ENCODE measurements around the gene KIAA2012.

Gene KIAA2012

DNA sequence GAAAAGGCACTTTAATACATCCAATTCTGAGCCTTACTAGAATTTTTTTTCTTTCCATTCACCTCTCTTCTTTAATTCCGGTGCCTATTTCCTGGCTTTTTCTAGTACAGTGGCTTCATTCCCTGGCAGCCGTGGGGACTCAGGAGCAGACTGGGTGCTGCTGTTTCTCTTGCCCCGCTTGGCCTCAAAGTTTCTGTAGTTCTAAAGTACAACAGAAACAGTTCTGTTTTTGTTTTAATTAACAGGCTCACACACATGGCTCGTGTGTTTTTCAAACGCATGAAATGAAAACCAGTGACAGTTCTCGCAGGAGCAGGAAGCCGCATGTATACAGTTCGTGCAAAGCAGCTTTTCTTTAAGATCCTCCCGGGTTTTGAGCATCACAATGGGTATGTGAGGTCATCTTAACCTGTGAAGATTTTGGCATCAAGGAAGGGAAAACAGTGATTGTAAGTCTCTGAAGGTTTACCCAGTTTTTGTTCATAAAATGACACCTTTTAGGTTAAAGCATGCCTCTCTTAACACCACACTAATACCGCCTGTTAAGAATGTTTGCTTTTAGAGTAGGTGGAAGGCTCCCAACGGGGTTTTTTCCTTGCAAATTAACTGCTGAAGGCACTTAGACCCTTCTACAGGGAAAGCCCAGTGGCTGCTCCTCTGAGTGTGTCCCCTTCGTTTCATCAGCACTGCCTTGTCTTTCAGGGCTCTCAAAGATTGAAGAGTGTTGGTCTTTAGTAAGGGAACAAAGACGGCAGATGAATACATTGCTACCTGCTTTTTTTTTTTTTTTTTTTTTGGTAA, 33.6 kb upstream of the KIAA2012 start:
- TF ChIP-seq POLR2AphosphoS5 (IDR thresholded peaks at IDR 0.05; ENCODE audit: low read depth, low read length) (no peak), PAX5 (IDR thresholded peaks at IDR 0.05; ENCODE audit: insufficient read depth, low read length, severe bottlenecking) (no peak), POU2F2 (IDR thresholded peaks at IDR 0.05; ENCODE audit: low read depth, low read length) (no peak), TAF1 (IDR thresholded peaks at IDR 0.05; ENCODE audit: low read depth, low read length) (no peak), POLR2A (IDR thresholded peaks at IDR 0.05; ENCODE audit: low read depth, low read length) (no peak), SPI1 (IDR thresholded peaks at IDR 0.05; ENCODE audit: low read depth, low read length) (no peak)
- DNase-seq (ENCODE audit: insufficient read length, low spot score) (no peak), FAIRE-seq (no peak)

DNA sequence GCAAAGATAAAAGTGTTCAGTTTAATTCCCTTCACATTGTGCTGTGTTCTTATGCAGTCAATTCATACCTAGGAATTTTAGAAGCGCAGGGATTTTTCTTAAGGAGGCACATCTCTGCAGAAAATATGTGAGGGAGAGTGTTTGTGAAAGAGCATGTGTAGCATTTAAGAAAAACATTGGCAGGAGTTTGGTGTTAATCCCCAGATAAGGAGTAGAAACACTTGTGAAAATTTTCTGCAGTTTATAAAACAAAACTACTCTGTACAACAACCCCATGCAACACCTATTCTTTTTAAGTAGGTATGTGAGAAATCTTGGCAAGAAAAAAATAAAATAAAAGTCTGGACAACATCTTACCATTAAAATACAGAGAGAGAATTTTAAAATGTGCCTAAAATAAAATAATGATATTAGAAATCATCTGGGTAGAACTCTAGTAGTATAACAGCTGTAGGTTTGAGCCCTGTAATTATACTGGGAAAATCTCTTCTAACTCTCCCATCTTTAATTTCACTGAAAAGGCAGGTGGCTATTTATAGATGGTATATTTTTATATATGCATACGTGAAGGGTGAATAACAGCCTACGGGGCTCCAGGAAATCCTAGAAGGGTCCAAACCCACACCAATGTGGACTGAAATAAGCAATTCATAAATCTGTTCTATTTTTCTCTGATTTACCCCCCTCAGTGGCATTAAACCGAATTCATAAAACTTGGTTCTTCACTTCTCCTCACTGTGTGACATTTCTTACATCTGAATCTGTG, 32.8 kb upstream of the KIAA2012 start:
- no peak for FAIRE-seq
- TF ChIP-seq POU2F2 (IDR thresholded peaks at IDR 0.05; ENCODE audit: low read depth, low read length): no peak
- TF ChIP-seq POLR2A (IDR thresholded peaks at IDR 0.05; ENCODE audit: low read depth, low read length): no peak
- no peak for TF ChIP-seq PAX5 (IDR thresholded peaks at IDR 0.05; ENCODE audit: insufficient read depth, low read length, severe bottlenecking)
- TF ChIP-seq TAF1 (IDR thresholded peaks at IDR 0.05; ENCODE audit: low read depth, low read length): no peak
- no peak for TF ChIP-seq POLR2AphosphoS5 (IDR thresholded peaks at IDR 0.05; ENCODE audit: low read depth, low read length)
- TF ChIP-seq SPI1 (IDR thresholded peaks at IDR 0.05; ENCODE audit: low read depth, low read length): no peak
- no peak for DNase-seq (ENCODE audit: insufficient read length, low spot score)

DNA sequence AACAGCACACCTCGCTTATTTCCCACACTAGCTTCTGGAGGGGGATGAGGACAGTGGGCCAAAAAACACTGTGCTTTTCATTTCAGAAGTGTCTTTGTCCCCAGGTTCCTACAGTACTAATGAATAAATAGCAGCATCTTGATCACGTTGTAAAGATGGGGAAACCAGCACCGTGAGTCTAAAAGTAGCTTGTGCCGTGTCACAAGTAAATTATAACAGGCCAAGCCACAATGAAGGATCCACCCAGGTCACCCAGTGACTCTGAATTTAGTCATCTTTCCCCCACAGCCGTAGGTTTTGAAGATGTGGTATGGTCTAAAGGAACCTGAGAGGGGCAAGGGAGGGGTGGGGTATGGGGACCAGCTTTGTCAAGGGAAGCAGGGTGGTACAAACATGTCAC, 30.6 kb upstream of the KIAA2012 start:
- no peak for FAIRE-seq
- DNase-seq (ENCODE audit: insufficient read length, low spot score): no peak
- TF ChIP-seq POLR2A (IDR thresholded peaks at IDR 0.05; ENCODE audit: low read depth, low read length) (no peak), POU2F2 (IDR thresholded peaks at IDR 0.05; ENCODE audit: low read depth, low read length) (no peak), PAX5 (IDR thresholded peaks at IDR 0.05; ENCODE audit: insufficient read depth, low read length, severe bottlenecking) (no peak), SPI1 (IDR thresholded peaks at IDR 0.05; ENCODE audit: low read depth, low read length) (no peak), POLR2AphosphoS5 (IDR thresholded peaks at IDR 0.05; ENCODE audit: low read depth, low read length) (no peak), TAF1 (IDR thresholded peaks at IDR 0.05; ENCODE audit: low read depth, low read length) (no peak)

DNA sequence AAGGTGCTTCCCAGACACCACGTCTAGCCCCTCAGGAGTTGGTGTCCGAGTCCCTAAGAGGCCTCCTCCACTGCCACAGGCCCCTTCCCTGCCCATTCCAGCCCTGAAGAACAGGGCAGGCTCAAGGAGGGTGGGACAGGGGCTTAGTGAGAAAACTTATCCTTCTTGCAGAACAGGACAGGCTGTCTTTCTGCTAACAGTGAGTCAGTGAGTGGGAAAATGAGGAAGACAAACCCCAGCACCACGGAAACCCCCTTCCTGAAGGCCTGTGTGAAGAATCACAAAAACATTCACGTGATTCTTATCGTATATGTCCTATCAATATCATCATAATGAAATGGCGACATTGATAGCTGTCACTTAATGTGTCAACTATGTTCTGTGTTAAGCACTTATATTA, 29.6 kb upstream of the KIAA2012 start:
- no peak for DNase-seq (ENCODE audit: insufficient read length, low spot score)
- TF ChIP-seq SPI1 (IDR thresholded peaks at IDR 0.05; ENCODE audit: low read depth, low read length) (peak; percentile 40; the same call in 1 of the 2 replicates), PAX5 (IDR thresholded peaks at IDR 0.05; ENCODE audit: insufficient read depth, low read length, severe bottlenecking) (no peak), POLR2A (IDR thresholded peaks at IDR 0.05; ENCODE audit: low read depth, low read length) (no peak)
- no peak for FAIRE-seq

DNA sequence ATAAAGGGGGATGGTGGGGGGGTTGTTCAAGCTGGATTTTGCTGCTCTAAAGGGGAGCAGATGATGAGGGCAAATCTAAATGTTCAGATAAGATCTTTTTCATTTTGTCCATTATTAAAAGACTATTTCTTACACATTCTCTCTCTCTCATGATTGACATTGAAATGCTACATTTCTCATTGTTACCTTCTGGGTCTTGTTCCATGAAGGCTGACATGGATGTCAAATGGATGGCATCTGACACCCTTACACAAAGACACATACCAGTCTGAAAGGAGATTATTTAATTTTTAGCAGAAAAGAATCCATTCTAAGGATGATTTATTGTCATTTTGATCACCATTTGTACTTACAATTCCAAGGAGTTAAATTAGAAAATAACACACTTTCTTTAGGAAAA, 28.3 kb upstream of the KIAA2012 start:
- no peak for TF ChIP-seq SPI1 (IDR thresholded peaks at IDR 0.05; ENCODE audit: low read depth, low read length)
- DNase-seq (ENCODE audit: insufficient read length, low spot score) (no peak), FAIRE-seq (no peak)

DNA sequence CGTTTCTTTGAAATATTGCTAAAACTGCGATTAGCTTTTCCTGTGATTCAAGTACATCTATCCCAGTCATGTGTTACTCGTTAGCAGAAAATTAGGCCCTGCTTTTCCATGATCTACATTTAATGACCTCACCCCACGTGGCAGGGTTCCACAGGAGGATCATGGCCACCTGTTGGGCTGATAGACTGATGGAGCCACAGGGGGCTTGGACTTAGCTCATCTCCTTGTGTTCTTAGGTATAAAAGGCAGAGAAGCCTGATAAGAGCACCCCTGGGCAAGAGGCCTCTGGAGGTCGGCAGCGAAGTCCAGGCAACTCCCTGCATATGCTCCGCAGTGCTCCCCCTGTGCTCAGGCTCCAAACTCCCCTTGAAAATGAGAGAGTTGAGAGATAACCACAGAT, 26.5 kb upstream of the KIAA2012 start:
- FAIRE-seq (no peak), DNase-seq (ENCODE audit: insufficient read length, low spot score) (no peak)
- TF ChIP-seq PAX5 (IDR thresholded peaks at IDR 0.05; ENCODE audit: insufficient read depth, low read length, severe bottlenecking) (no peak), POU2F2 (IDR thresholded peaks at IDR 0.05; ENCODE audit: low read depth, low read length) (no peak), POLR2AphosphoS5 (IDR thresholded peaks at IDR 0.05; ENCODE audit: low read depth, low read length) (no peak), POLR2A (IDR thresholded peaks at IDR 0.05; ENCODE audit: low read depth, low read length) (no peak), TAF1 (IDR thresholded peaks at IDR 0.05; ENCODE audit: low read depth, low read length) (no peak), SPI1 (IDR thresholded peaks at IDR 0.05; ENCODE audit: low read depth, low read length) (no peak)

DNA sequence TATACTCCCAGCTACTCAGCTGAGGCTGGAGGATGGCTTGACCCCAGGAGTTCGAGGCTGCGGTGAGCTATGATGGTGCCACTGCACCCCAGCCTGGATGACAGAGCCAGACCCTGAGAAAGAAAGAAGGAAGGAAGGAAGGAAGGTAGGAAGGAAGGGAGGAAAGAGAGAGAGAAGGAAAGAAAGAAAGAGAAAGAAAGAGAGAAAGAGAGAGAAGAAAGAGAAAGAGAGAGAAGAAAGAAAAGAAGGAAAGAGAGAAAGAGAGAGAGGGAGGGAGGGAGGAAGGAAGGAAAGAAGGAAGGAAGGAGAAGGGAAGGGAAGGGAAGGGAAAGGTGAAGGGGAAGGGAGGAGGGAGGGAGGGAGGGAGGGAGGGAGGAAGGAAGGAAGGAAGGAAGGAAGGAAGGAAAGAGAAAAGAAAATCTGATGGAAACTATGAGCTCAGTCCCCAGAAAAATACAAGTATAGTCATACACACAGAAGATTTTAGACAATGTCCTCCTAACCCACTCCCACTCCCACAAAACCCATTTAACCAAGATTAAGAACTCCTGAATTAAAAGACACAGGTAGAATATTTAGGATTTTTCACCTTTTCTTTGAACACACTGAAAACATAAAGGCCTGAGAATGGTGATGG, 23.8 kb upstream of the KIAA2012 start:
- FAIRE-seq (no peak), DNase-seq (ENCODE audit: insufficient read length, low spot score) (no peak)
- TF ChIP-seq TAF1 (IDR thresholded peaks at IDR 0.05; ENCODE audit: low read depth, low read length) (no peak), SPI1 (IDR thresholded peaks at IDR 0.05; ENCODE audit: low read depth, low read length) (no peak), PAX5 (IDR thresholded peaks at IDR 0.05; ENCODE audit: insufficient read depth, low read length, severe bottlenecking) (no peak), POU2F2 (IDR thresholded peaks at IDR 0.05; ENCODE audit: low read depth, low read length) (no peak), POLR2AphosphoS5 (IDR thresholded peaks at IDR 0.05; ENCODE audit: low read depth, low read length) (no peak), POLR2A (IDR thresholded peaks at IDR 0.05; ENCODE audit: low read depth, low read length) (no peak)

DNA sequence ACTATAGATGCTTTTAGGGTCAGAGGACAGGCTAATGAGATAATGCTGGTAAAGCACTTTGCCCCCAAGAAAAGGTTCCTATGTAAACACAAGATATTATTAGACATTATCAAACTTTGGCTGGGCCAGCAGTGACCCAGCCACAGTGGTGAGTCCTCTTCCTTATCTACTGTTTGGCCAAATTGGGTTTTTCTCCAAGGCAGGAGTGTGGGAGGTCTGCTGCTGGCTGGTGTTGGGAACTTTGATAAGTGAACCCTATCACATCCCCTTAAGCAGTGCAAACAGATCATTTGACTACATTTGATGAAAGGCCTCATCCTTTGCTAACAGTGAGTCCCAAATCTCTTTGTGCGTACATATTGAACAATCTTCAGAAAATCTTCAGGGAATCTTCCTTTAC, 23.2 kb upstream of the KIAA2012 start:
- no peak for DNase-seq (ENCODE audit: insufficient read length, low spot score)
- no peak for FAIRE-seq
- TF ChIP-seq POLR2AphosphoS5 (IDR thresholded peaks at IDR 0.05; ENCODE audit: low read depth, low read length) (no peak), TAF1 (IDR thresholded peaks at IDR 0.05; ENCODE audit: low read depth, low read length) (no peak)

DNA sequence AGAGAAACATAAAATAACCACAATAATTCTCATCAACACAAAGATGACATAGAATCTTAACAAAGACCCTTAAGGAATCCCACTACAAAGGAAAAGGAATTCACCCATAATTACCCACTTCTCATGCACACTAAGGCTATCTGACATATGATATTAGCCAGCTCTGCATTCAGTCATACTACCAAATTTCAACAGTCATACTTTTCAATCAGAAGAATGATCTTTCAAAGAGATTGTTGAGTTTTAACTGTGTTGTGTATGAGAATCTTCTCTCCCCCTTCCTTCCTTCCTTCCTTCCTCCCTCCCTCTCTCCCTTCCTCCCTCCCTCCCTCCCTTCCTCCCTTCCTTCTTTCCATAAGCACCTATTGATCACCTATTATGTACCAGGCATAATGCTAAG, 22.4 kb upstream of the KIAA2012 start:
- FAIRE-seq: no peak
- TF ChIP-seq POLR2AphosphoS5 (IDR thresholded peaks at IDR 0.05; ENCODE audit: low read depth, low read length) (no peak), SPI1 (IDR thresholded peaks at IDR 0.05; ENCODE audit: low read depth, low read length) (no peak), PAX5 (IDR thresholded peaks at IDR 0.05; ENCODE audit: insufficient read depth, low read length, severe bottlenecking) (no peak), POU2F2 (IDR thresholded peaks at IDR 0.05; ENCODE audit: low read depth, low read length) (no peak), POLR2A (IDR thresholded peaks at IDR 0.05; ENCODE audit: low read depth, low read length) (no peak), TAF1 (IDR thresholded peaks at IDR 0.05; ENCODE audit: low read depth, low read length) (no peak)
- no peak for DNase-seq (ENCODE audit: insufficient read length, low spot score)

Measured in GM12891 (cell line).